ENCODE measurements around the gene CFAP53. TPM values are rescaled to one million over a fixed set of nuclear protein-coding genes. Genes with fewer than 3 reads are reported as not detected.

CFAP53 gene
- total RNA-seq, 2 donors from 2014 or later: 0.37 to 0.66 TPM

DNA sequence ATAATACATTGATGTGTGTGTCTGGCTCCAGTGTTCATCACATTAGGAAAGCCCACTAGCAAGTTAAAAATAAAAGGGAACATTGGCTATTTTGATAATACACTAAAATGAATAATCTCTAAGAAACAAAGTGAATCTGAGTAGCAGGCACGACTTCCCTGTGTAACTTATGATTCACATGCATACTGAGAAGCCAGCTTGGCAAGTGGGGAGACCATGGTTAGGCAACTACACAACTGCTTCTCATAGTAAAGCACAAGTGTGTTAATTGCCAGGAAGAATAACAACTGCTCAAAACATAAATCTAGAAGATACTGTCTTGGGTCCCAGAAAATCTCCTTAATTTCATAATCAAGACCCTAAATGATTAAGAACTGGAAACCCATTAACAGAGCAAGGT is 75.4 kb downstream of the CFAP53 start:
- H3K4me3 ChIP-seq (ENCODE audit: low read length): no peak overlapping the region
- no peaks in the 10 kb centered on the region for H3K9me3 Mint-ChIP-seq
- H3K27me3 Mint-ChIP-seq (ENCODE audit: insufficient read depth): peaks cover 73% of the 10 kb centered on the region
- no peaks in the 10 kb centered on the region for H3K9me3 ChIP-seq (ENCODE audit: control insufficient read depth, low read length)
- no peaks in the 10 kb centered on the region for H3K36me3 Mint-ChIP-seq (ENCODE audit: low read depth)
- no peak overlapping the region for H3K27ac ChIP-seq (ENCODE audit: low read depth, low read length)
- H3K27me3 ChIP-seq (ENCODE audit: control insufficient read depth, insufficient read depth, low read length, poor library complexity, severe bottlenecking): peaks cover 76% of the 10 kb centered on the region
- no peak for DNase-seq
- H3K36me3 ChIP-seq (ENCODE audit: control insufficient read depth, insufficient read depth, low read length): no peaks in the 10 kb centered on the region
- TF ChIP-seq, protein P1, sequence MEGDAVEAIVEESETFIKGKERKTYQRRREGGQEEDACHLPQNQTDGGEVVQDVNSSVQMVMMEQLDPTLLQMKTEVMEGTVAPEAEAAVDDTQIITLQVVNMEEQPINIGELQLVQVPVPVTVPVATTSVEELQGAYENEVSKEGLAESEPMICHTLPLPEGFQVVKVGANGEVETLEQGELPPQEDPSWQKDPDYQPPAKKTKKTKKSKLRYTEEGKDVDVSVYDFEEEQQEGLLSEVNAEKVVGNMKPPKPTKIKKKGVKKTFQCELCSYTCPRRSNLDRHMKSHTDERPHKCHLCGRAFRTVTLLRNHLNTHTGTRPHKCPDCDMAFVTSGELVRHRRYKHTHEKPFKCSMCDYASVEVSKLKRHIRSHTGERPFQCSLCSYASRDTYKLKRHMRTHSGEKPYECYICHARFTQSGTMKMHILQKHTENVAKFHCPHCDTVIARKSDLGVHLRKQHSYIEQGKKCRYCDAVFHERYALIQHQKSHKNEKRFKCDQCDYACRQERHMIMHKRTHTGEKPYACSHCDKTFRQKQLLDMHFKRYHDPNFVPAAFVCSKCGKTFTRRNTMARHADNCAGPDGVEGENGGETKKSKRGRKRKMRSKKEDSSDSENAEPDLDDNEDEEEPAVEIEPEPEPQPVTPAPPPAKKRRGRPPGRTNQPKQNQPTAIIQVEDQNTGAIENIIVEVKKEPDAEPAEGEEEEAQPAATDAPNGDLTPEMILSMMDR (conservative IDR thresholded peaks at IDR 0.05): no peak
- peaks cover 12% of the 10 kb centered on the region for H3K4me1 Mint-ChIP-seq
- 82 to 85% methylated on average over 1 of the region's 1 CpG for WGBS, 2 experiments (ENCODE audit: insufficient coverage in 1 of 2, insufficient read length in 1 of 2)
- no peak overlapping the region for H3K27ac Mint-ChIP-seq
- peaks cover 6% of the 10 kb centered on the region for H3K4me1 ChIP-seq (ENCODE audit: control insufficient read depth, insufficient read depth, low read length)
- no peak overlapping the region for H3K4me3 Mint-ChIP-seq
- H3K9ac ChIP-seq (ENCODE audit: extremely low read depth, low read length, poor library complexity, severe bottlenecking): no peak overlapping the region

DNA sequence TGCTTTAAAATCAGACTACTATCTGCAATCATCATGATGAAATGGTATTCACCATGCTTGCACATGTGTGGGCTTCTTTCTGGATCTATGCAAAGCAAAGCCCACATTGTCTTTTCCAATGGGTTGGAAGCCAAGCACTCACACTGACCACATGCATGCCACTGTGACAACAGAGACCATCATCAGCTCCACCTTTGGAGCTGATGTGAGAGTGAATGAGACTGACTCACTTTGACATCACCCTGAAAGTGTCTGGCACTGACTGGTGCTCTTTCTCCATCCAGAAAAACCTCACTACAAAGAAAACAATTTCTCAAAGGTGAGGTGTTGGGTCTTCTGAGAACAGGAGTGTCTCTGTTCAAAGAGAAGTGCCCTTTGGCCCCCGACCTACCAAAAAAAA is 76.1 kb downstream of the CFAP53 start:
- peaks cover 6% of the 10 kb centered on the region for H3K4me1 ChIP-seq (ENCODE audit: control insufficient read depth, insufficient read depth, low read length)
- H3K9ac ChIP-seq (ENCODE audit: extremely low read depth, low read length, poor library complexity, severe bottlenecking): no peak overlapping the region
- no peaks in the 10 kb centered on the region for H3K36me3 ChIP-seq (ENCODE audit: control insufficient read depth, insufficient read depth, low read length)
- H3K27ac ChIP-seq (ENCODE audit: low read depth, low read length): no peak overlapping the region
- no peak overlapping the region for H3K4me3 ChIP-seq (ENCODE audit: low read length)
- TF ChIP-seq, protein P1 (conservative IDR thresholded peaks at IDR 0.05): no peak
- WGBS, 2 experiments (ENCODE audit: insufficient coverage in 1 of 2, insufficient read length in 1 of 2): no CpG with 5 or more reads among the region's 1 CpG
- H3K27me3 Mint-ChIP-seq (ENCODE audit: insufficient read depth): peaks cover 66% of the 10 kb centered on the region
- no peak for DNase-seq
- H3K4me1 Mint-ChIP-seq: peaks cover 9% of the 10 kb centered on the region
- no peak overlapping the region for H3K27ac Mint-ChIP-seq
- no peaks in the 10 kb centered on the region for H3K36me3 Mint-ChIP-seq (ENCODE audit: low read depth)
- H3K27me3 ChIP-seq (ENCODE audit: control insufficient read depth, insufficient read depth, low read length, poor library complexity, severe bottlenecking): peaks cover 73% of the 10 kb centered on the region
- H3K9me3 Mint-ChIP-seq: no peaks in the 10 kb centered on the region
- H3K4me3 Mint-ChIP-seq: no peak overlapping the region
- H3K9me3 ChIP-seq (ENCODE audit: control insufficient read depth, low read length): no peaks in the 10 kb centered on the region

DNA sequence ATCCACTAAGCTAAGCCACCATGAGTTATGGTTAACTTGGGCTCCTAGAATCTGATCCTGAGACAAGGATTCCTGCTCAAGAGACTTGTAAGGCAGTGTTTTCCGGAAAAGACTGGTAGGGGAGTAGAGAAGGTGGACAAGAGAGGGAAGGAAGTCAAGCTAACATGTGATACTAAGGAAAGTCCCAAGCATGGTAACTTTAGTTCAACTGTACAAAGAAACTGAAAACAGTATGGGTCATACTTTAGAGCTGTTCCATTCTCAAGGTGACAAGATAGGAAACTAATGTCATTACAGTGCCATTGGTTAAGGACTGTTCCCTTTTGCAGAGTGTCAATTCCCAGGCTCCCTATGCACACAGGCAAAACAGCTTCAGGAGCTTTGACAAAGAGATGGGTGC is 77.1 kb downstream of the CFAP53 start:
- H3K9ac ChIP-seq (ENCODE audit: extremely low read depth, low read length, poor library complexity, severe bottlenecking): no peak overlapping the region
- TF ChIP-seq, protein P1 (conservative IDR thresholded peaks at IDR 0.05): no peak
- no peak overlapping the region for H3K27ac ChIP-seq (ENCODE audit: low read depth, low read length)
- H3K27ac Mint-ChIP-seq: no peak overlapping the region
- no peaks in the 10 kb centered on the region for H3K36me3 ChIP-seq (ENCODE audit: control insufficient read depth, insufficient read depth, low read length)
- peaks cover 66% of the 10 kb centered on the region for H3K27me3 ChIP-seq (ENCODE audit: control insufficient read depth, insufficient read depth, low read length, poor library complexity, severe bottlenecking)
- 85 to 90% methylated on average over 1 of the region's 1 CpG for WGBS, 2 experiments (ENCODE audit: insufficient coverage in 1 of 2, insufficient read length in 1 of 2)
- peaks cover 65% of the 10 kb centered on the region for H3K27me3 Mint-ChIP-seq (ENCODE audit: insufficient read depth)
- no peak overlapping the region for H3K4me3 Mint-ChIP-seq
- no peak for DNase-seq
- H3K4me1 Mint-ChIP-seq: peaks cover 9% of the 10 kb centered on the region
- peaks cover 6% of the 10 kb centered on the region for H3K4me1 ChIP-seq (ENCODE audit: control insufficient read depth, insufficient read depth, low read length)
- H3K4me3 ChIP-seq (ENCODE audit: low read length): no peak overlapping the region
- H3K9me3 ChIP-seq (ENCODE audit: control insufficient read depth, low read length): no peaks in the 10 kb centered on the region
- H3K36me3 Mint-ChIP-seq (ENCODE audit: low read depth): no peaks in the 10 kb centered on the region
- no peaks in the 10 kb centered on the region for H3K9me3 Mint-ChIP-seq
